ACHN (cell line): Measurements from ENCODE around the gene NFYA.
A peak's percentile ranks its signal among the peaks of the same experiment; 100 is the strongest.

Experiments
- DNase-seq: peaks from one replicate; pipeline ENCODE4 v3.0.0-alpha.2; 2015
- in situ Hi-C: cut with HindIII; loops from 2 replicates; pipeline ENCODE4 v1.10.0; 2017; ENCODE audit warnings: low sequenced_read_pairs, low pct_ligation_motif_present, low pct_unique_long_range_greater_than_20kb

Gene NFYA

GRCh38 chr6:41043151-41043550 lies 29.6 kb upstream of the NFYA start:
- DNase-seq, result no peak
- in situ Hi-C loops, result no loop called here

GRCh38 chr6:41045664-41046063 lies 27.1 kb upstream of the NFYA start:
- in situ Hi-C loops, result no loop called here
- DNase-seq, result no peak

- DNase-seq, result no peak
- in situ Hi-C loops, result no loop called here
Measured at GRCh38 chr6:41046084-41046483, 26.7 kb upstream of the NFYA start.

- no peak for DNase-seq
- in situ Hi-C loops, result no loop called here
Measured at GRCh38 chr6:41047306-41047705, 25.5 kb upstream of the NFYA start.

GRCh38 chr6:41047745-41048732 lies 24.7 kb upstream of the NFYA start:
- DNase-seq, result no peak
- in situ Hi-C loops, result no loop called here

- DNase-seq, result no peak
- in situ Hi-C loops, result no loop called here
Measured at GRCh38 chr6:41049521-41049920, 23.3 kb upstream of the NFYA start.

- in situ Hi-C loops, result no loop called here
- no peak for DNase-seq
Measured at GRCh38 chr6:41049955-41050354, 22.8 kb upstream of the NFYA start.

- no peak for DNase-seq
- in situ Hi-C loops, result no loop called here
Measured at GRCh38 chr6:41050536-41050935, 22.2 kb upstream of the NFYA start.

- in situ Hi-C loops, result no loop called here
- DNase-seq, result no peak
Measured at GRCh38 chr6:41051873-41052272, 20.9 kb upstream of the NFYA start.

- in situ Hi-C loops, result no loop called here
Measured at GRCh38 chr6:41053041-41053440, 19.7 kb upstream of the NFYA start, which contains the start of gene APOBEC2. TSS of gene APOBEC2 (plus strand) at chr6:41053202. CDS start at chr6:41053348, 146 bp downstream.

GRCh38 chr6:41054511-41054910 lies 18.3 kb upstream of the NFYA start:
- in situ Hi-C loops, result no loop called here
- DNase-seq, result no peak

More at GRCh38 chr6:41053041-41053440, 19.7 kb upstream of the NFYA start, which contains the start of gene APOBEC2:
- DNase-seq, result no peak

GRCh38 chr6:41055149-41055548 lies 17.6 kb upstream of the NFYA start:
- in situ Hi-C loops, result no loop called here

GRCh38 chr6:41056768-41057490 lies 15.8 kb upstream of the NFYA start:
- DNase-seq, result no peak
- in situ Hi-C loops, result no loop called here

More at GRCh38 chr6:41055149-41055548, 17.6 kb upstream of the NFYA start:
- no peak for DNase-seq

GRCh38 chr6:41058783-41059181 lies 14.0 kb upstream of the NFYA start:
- no peak for DNase-seq
- in situ Hi-C loops, result no loop called here

GRCh38 chr6:41059556-41059955 lies 13.2 kb upstream of the NFYA start:
- in situ Hi-C loops, result no loop called here
- DNase-seq, result peak; percentile 51

GRCh38 chr6:41061196-41061726 lies 11.5 kb upstream of the NFYA start:
- in situ Hi-C loops, result no loop called here

GRCh38 chr6:41062056-41062455 lies 10.7 kb upstream of the NFYA start:
- DNase-seq, result no peak
- in situ Hi-C loops, result no loop called here

More at GRCh38 chr6:41061196-41061726, 11.5 kb upstream of the NFYA start:
- DNase-seq, result no peak

GRCh38 chr6:41063884-41064285 lies 8.9 kb upstream of the NFYA start:
- no peak for DNase-seq
- in situ Hi-C loops, result no loop called here

GRCh38 chr6:41064841-41065240 lies 7.9 kb upstream of the NFYA start:
- no peak for DNase-seq
- in situ Hi-C loops, result no loop called here
